ENCODE measurements around the gene CIC.
A peak's percentile ranks its signal among the peaks of the same experiment; 100 is the strongest.

The CIC gene

GRCh38 chr19:42306646-42307045 is 37.6 kb downstream of the CIC start:
- H3K9me3 Mint-ChIP-seq, result no peaks in the 10 kb centered on the region
- H3K4me1 Mint-ChIP-seq, result peaks cover 16% of the 10 kb centered on the region
- H3K4me3 Mint-ChIP-seq, result no peak overlapping the region
- peaks cover 3% of the 10 kb centered on the region for H3K27me3 Mint-ChIP-seq
- H3K36me3 Mint-ChIP-seq, result no peaks in the 10 kb centered on the region
- DNase-seq (ENCODE audit: low spot score in 2 of 2) (no peak), ATAC-seq (ENCODE audit: low read depth) (no peak)
- H3K27ac Mint-ChIP-seq, result no peak overlapping the region

DNA sequence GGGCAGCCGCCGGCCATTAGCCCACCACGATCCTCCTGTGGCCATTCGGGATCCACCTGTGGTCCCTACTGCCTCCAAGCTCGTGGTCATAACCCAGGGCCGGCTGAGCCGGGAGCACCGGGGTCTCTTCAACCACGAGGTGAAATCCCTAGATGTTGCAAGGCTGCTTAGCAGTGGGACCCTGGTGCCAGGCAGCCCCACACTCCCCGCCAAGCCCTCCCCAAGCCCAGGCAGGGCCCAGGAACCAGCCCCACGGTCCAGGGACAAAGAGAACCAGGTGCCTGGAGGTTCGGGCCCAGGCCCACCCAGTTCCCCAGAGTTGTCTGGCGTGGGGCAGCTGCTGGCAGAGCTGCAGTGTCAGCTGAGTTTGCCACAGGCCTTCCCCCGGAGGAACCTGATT is 40.6 kb downstream of the CIC start:
- ATAC-seq (ENCODE audit: low read depth) (no peak), DNase-seq (ENCODE audit: low spot score in 2 of 2) (no peak)
- Mint-ChIP-seq H3K4me1 (peaks cover 9% of the 10 kb centered on the region), H3K9me3 (no peaks in the 10 kb centered on the region), H3K27ac (no peak overlapping the region), H3K27me3 (peaks cover 18% of the 10 kb centered on the region), H3K36me3 (no peaks in the 10 kb centered on the region), H3K4me3 (no peak overlapping the region)

GRCh38 chr19:42311657-42312056 is 42.6 kb downstream of the CIC start:
- Mint-ChIP-seq H3K4me1 (peaks cover 11% of the 10 kb centered on the region), H3K27me3 (peaks cover 21% of the 10 kb centered on the region), H3K27ac (no peak overlapping the region), H3K9me3 (no peaks in the 10 kb centered on the region), H3K36me3 (no peaks in the 10 kb centered on the region), H3K4me3 (no peak overlapping the region)
- no peak for ATAC-seq (ENCODE audit: low read depth)
- DNase-seq (ENCODE audit: low spot score in 2 of 2), result no peak

DNA sequence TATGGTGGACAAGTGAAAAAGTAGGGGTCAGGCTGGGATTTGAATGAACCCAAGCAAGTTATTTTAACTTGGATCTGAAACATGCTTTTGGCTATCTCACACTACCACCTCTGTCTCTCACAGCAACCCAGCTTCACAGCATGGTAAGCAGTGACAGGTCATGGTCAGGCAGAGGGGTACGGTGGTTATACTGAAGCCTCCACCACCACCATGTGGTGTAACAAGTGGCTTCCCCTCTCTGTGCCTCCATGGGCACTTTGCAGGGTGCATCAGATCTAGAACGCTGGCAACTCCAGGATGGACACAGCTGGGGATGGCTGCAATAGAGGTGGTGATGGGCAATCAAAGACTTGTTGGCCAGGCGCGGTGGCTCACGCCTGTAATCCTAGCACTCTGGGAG is 43.3 kb downstream of the CIC start:
- Mint-ChIP-seq H3K27me3 (peaks cover 22% of the 10 kb centered on the region), H3K9me3 (no peaks in the 10 kb centered on the region), H3K36me3 (no peaks in the 10 kb centered on the region), H3K27ac (no peak overlapping the region), H3K4me1 (peaks cover 15% of the 10 kb centered on the region), H3K4me3 (peak overlapping the region; percentile 76)
- DNase-seq (ENCODE audit: low spot score in 2 of 2) (no peak), ATAC-seq (ENCODE audit: low read depth) (no peak)

DNA sequence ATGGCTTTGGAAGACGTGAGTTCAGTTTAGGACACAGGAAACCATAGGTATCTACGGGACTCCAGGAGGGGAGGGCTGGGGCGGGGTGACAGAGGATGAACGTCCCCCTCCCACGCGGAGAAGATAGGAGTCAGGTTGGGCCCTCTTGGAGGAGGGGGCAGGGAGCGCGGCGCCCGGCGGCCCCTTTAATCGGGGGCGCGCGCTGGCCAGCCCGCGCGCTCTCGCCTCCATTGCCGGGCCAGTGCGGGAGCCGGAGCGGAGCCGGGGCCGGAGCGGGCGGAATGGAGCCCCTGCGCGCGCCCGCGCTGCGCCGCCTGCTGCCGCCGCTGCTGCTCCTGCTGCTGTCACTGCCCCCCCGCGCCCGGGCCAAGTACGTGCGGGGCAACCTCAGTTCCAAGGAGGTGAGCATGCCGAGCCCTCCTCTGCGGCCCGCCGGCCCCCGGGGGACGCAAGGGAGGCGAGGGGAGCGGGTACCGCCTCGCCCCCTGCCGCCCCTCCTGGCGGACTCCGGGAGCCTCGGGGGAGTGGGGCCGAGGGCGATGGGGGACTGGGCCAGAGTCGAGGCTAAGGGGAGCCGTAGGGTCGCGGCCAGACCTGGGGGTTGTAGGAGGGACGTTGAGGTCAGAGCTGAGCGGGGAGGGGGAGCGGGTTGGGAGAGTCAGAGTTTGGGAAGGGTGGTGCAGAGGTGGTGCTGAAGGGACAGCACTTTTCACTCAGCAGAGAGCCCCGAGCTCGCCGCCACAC is 44.2 kb downstream of the CIC start, which contains the start of gene TMEM145:
Gene TMEM145 (plus strand): TSS at position 214 of the 744 bp plus-strand sequence. CDS start 68 bp downstream, at position 282.
- DNase-seq (ENCODE audit: low spot score in 2 of 2), result peak in 1 of 2 donors; percentile 49
- peak; percentile 80 for ATAC-seq (ENCODE audit: low read depth)
- Mint-ChIP-seq H3K27ac (no peak within 1 kb of the TSS), H3K27me3 (peaks cover 22% of the 10 kb centered on the region), H3K4me1 (peaks cover 15% of the 10 kb centered on the region), H3K4me3 (peak within 1 kb of the TSS; percentile 76), H3K9me3 (no peaks in the 10 kb centered on the region), H3K36me3 (no peaks in the 10 kb centered on the region)

GRCh38 chr19:42313840-42314755 is 45.0 kb downstream of the CIC start:
- H3K4me3 Mint-ChIP-seq, result peak overlapping the region; percentile 38
- DNase-seq (ENCODE audit: low spot score in 2 of 2), result no peak
- H3K9me3 Mint-ChIP-seq, result no peaks in the 10 kb centered on the region
- no peaks in the 10 kb centered on the region for H3K36me3 Mint-ChIP-seq
- H3K27me3 Mint-ChIP-seq, result peaks cover 22% of the 10 kb centered on the region
- H3K27ac Mint-ChIP-seq, result no peak overlapping the region
- H3K4me1 Mint-ChIP-seq, result peaks cover 15% of the 10 kb centered on the region
- ATAC-seq (ENCODE audit: low read depth), result no peak

GRCh38 chr19:42315024-42315423 is 46.0 kb downstream of the CIC start:
- peaks cover 15% of the 10 kb centered on the region for H3K4me1 Mint-ChIP-seq
- no peak overlapping the region for H3K27ac Mint-ChIP-seq
- peaks cover 22% of the 10 kb centered on the region for H3K27me3 Mint-ChIP-seq
- H3K4me3 Mint-ChIP-seq, result no peak overlapping the region
- H3K9me3 Mint-ChIP-seq, result no peaks in the 10 kb centered on the region
- no peak for ATAC-seq (ENCODE audit: low read depth)
- no peak for DNase-seq (ENCODE audit: low spot score in 2 of 2)
- no peaks in the 10 kb centered on the region for H3K36me3 Mint-ChIP-seq

DNA sequence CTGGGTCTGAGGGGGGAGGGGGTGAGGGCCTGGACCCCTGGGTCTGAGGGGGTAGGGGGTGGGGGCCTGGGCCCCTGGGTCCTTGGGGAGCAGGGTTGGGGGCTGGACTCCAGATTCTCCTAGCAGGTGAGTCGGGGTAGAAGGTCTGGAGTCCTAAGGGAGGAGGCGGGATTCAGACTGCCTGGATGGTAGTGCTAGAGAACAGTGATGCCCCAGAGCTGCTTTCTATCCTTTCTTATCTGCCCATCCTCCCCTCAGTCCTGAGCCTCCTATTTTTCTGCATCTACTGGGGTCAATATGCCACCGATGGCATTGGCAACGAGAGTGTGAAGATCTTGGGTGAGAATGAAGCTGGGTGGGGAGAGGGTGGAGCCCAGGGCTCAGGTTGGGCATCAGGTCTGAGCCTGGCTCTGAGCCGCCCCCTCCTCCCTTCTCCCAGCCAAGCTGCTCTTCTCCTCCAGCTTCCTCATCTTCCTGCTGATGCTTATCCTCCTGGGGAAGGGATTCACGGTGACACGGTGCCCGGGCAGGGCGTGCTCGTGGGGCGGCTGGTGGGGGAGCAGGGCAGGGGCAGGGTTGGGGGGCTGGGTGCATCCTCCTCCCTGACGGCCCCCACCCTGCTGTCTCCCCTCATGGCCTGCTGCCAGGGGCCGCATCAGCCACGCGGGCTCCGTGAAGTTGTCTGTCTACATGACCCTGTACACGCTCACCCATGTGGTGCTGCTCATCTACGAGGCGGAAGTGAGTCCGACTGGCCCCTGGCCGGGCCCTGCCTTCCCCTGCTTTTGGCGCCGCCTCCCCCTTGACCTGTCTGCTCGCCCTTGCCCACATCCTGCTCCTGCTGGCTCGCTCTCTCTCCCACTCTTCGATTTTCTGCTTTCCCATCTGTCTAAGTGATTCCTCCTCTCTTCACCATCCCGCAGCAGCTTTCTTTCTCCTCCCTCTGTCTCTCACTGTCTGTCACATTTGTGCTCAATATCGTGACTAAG is 47.5 kb downstream of the CIC start:
- peaks cover 15% of the 10 kb centered on the region for H3K4me1 Mint-ChIP-seq
- ATAC-seq (ENCODE audit: low read depth) (no peak), DNase-seq (ENCODE audit: low spot score in 2 of 2) (no peak)
- H3K4me3 Mint-ChIP-seq, result peak overlapping the region; percentile 30
- H3K9me3 Mint-ChIP-seq, result no peaks in the 10 kb centered on the region
- H3K36me3 Mint-ChIP-seq, result no peaks in the 10 kb centered on the region
- H3K27ac Mint-ChIP-seq, result no peak overlapping the region
- peaks cover 19% of the 10 kb centered on the region for H3K27me3 Mint-ChIP-seq

DNA sequence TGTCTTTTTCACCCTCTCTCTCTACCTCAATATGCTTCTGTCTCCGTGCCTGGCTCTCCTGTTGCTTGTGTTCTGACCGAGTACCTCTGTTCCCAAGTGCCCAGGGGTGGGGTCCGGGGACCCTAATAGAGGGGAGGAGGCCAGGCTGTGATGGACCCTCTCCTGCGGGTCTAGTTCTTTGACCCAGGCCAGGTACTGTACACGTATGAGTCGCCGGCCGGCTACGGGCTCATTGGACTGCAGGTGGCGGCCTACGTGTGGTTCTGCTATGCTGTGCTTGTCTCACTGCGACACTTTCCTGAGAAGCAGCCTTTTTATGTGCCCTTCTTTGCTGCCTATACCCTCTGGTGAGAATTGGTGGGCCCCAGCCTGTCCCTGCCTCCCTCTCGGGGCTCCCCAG is 48.5 kb downstream of the CIC start:
- no peak for ATAC-seq (ENCODE audit: low read depth)
- peaks cover 15% of the 10 kb centered on the region for H3K4me1 Mint-ChIP-seq

DNA sequence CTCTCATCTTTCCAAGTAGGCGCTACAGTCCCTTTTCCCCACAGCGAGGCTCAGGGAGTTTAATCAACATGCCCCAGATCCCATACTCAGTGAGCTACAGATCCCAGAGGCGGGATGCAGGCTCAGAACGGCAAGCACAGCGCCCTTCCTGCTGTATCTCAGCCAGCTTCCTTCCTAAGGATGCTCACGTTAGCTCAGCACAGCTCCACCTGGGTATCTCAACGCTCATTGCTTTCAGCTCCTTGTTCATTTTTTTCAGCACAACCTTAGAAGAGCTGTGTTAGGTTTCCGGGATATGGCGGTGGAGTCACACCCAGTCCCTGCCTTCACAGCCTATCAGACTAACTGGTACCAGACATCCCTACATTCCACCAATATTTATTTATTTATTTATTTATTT is 53.3 kb downstream of the CIC start:
- DNase-seq (ENCODE audit: low spot score in 2 of 2) (no peak), ATAC-seq (ENCODE audit: low read depth) (no peak)

More for the DNA sequence above, 48.5 kb downstream of the CIC start:
- Mint-ChIP-seq H3K27ac (no peak overlapping the region), H3K36me3 (no peaks in the 10 kb centered on the region), H3K4me3 (no peak overlapping the region), H3K9me3 (no peaks in the 10 kb centered on the region), H3K27me3 (peaks cover 15% of the 10 kb centered on the region)
- no peak for DNase-seq (ENCODE audit: low spot score in 2 of 2)

DNA sequence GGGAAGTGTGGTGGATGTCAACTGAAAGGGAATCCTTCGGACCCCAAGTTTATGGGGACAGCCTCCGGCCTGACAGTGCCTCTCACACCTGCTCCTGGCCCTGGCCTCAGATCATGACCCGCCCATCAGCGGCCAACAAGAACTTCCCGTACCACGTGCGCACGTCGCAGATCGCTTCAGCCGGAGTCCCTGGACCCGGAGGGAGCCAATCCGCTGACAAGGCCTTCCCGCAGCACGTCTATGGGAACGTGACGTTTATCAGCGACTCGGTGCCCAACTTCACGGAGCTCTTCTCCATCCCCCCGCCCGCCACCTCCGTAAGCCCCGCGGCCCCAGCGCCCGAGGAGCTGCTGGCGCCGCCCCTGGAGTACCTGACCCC is 54.4 kb downstream of the CIC start:
- H3K9me3 Mint-ChIP-seq, result no peaks in the 10 kb centered on the region
- DNase-seq (ENCODE audit: low spot score in 2 of 2), result no peak
- ATAC-seq (ENCODE audit: low read depth), result no peak
- H3K27me3 Mint-ChIP-seq, result no peaks in the 10 kb centered on the region
- no peaks in the 10 kb centered on the region for H3K36me3 Mint-ChIP-seq
- peaks cover 23% of the 10 kb centered on the region for H3K4me1 Mint-ChIP-seq
- no peak overlapping the region for H3K27ac Mint-ChIP-seq
- H3K4me3 Mint-ChIP-seq, result no peak overlapping the region

More for the DNA sequence above, 53.3 kb downstream of the CIC start:
- Mint-ChIP-seq H3K36me3 (no peaks in the 10 kb centered on the region), H3K4me1 (peaks cover 15% of the 10 kb centered on the region), H3K9me3 (no peaks in the 10 kb centered on the region), H3K27me3 (no peaks in the 10 kb centered on the region), H3K4me3 (no peak overlapping the region), H3K27ac (no peak overlapping the region)

- Mint-ChIP-seq H3K4me1 (peaks cover 28% of the 10 kb centered on the region), H3K27ac (no peak overlapping the region), H3K27me3 (no peaks in the 10 kb centered on the region), H3K4me3 (peak overlapping the region; percentile 27), H3K36me3 (no peaks in the 10 kb centered on the region), H3K9me3 (no peaks in the 10 kb centered on the region)
- DNase-seq (ENCODE audit: low spot score in 2 of 2) (peak in 1 of 2 donors; percentile 51), ATAC-seq (ENCODE audit: low read depth) (no peak)
Observed at GRCh38 chr19:42323852-42324654, 55.0 kb downstream of the CIC start.

Data from memory B cell (primary cell).